K562 (cell line): Measurements from ENCODE around the gene TP53TG5. TPM values are rescaled to one million over a fixed set of nuclear protein-coding genes. Genes with fewer than 3 reads are reported as not detected.

ENCODE experiments used
- CHD7 ChIP-seq: fragments of 200-600 bp; sonication (generic); IDR thresholded peaks from one replicate; pipeline ENCODE4 v1.6.1; 2012; ENCODE audit warnings: mild to moderate bottlenecking, low read depth, low read length, inconsistent platforms
- ESRRA ChIP-seq: fragments of 450-650 bp; IDR thresholded peaks from 2 replicates; pipeline ENCODE4 v1.6.1; 2014; ENCODE audit warnings: low read depth, mild to moderate bottlenecking, moderate library complexity, borderline replicate concordance
- KDM1A ChIP-seq, 2 experiments: fragments of 450-650 bp; IDR thresholded peaks; 2 replicates each; pipeline ENCODE4 v1.6.1; 2016; ENCODE audit warnings: mild to moderate bottlenecking in 2 of 2
- SMARCE1 ChIP-seq: fragments of 450-650 bp; IDR thresholded peaks from 2 replicates; pipeline ENCODE4 v1.7.1; 2016; ENCODE audit warnings: mild to moderate bottlenecking
- polyA plus RNA-seq, 8 experiments: library from polyadenylated mRNA; depleted of rRNA in 4 of 8; stranded (reverse) in 5 of 8; unstranded in 3 of 8; fragments of >200 nt; fragmentation: Nextera tagmentation in 2 of 8; fragmentation: Illumina TruSeq in 1 of 8; extraction: Ambion mirVana in 2 of 8; extraction: Trizol in 1 of 8; gene quantifications; 2 replicates each; pipeline versions ENCODE4 v1.2.1 to v1.2.3, GENCODE V29; 2011 to 2014; ENCODE audit warnings: inconsistent platforms in 1 of 8, missing spikeins in 1 of 8
- total RNA-seq, 7 experiments: library from RNA; depleted of rRNA in 6 of 7; stranded (reverse); fragments of >200 nt in 6 of 7; fragmentation: Illumina TruSeq in 2 of 7; extraction: Trizol in 2 of 7; gene quantifications; 2 replicates each; pipeline versions ENCODE4 v1.2.1 to v1.2.3, GENCODE V29; 2011 to 2021; ENCODE audit warnings: low replicate concordance in 1 of 7

Gene TP53TG5
- total and polyA plus RNA-seq, 9 of the 15 experiments (the other 6 are each of a cell fraction or from before 2014, with no cell fraction given): 0.04 to 0.05 (median 0.04) TPM; not detected in 6

DNA sequence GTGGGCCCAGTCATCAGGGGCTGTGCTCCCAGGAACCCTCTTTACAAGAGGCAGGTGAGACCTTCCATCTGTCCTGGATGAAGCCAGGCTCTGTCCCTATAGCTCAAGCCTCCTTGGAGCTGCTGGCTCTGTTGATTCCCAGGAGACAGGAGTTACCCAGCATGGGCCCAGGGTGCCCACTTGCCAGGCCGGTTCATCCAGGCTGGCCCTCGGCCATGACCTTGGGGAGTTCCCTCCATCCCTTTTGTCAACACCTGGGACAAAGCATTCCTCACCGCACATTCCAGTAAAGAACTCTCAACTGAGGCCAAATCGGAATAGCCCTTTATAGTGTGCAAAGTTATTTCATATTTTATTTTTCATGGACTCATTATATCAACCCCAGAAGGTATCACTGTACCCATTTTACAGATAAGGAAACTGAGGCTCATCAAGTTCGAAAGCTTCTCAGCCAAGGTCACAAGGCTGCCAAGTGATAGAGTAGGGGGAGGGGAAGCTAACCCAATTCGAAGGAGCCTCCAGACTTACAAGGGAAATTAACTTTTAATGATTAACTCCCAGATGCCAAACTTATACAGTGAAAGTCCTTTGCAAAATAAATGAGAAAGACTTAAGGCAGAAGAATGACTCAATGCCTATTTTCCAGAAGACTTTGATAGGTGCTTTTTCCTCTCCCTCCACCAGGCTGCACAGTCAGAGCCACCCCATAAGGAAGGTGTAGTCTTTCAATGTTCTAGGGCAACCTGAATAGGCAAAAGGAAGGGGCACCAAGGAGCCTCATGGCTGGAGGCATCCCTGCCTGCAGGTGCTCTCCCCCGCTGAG is 48.4 kb downstream of the TP53TG5 start (continued):
- TF ChIP-seq CHD7 (no peak), SMARCE1 (no peak), KDM1A (IDR thresholded peaks at IDR 0.05) (peak; percentile 52 to 73; a peak in 3 of 4 replicates), ESRRA (peak; percentile 84)
